Tibial nerve (tissue), 4 donors: ENCODE results near the gene RAB40B. TPM values are rescaled to one million over a fixed set of nuclear protein-coding genes. Genes with fewer than 3 reads are reported as not detected.

Experiments used
- DNase-seq, 2 donors: peaks; one replicate each; pipeline ENCODE4 v3.0.0-alpha.2; 2019; ENCODE audit warnings: low spot score in 2 of 2
- H3K27ac ChIP-seq, 4 donors: fragments of 200-600 bp; sonication (generic) in 3 of 4; one replicate each; pipeline ENCODE4 v1.5.1; 2017 to 2019; ENCODE audit warnings: mild to moderate bottlenecking in 1 of 4
- H3K27me3 ChIP-seq, 2 donors: fragments of 200-600 bp; sonication (generic) in 1 of 2; one replicate each; pipeline versions ENCODE4 v1.5.1 to v1.6.0; 2017 to 2019
- H3K36me3 ChIP-seq, 3 donors: fragments of 200-600 bp; sonication (generic); one replicate each; pipeline ENCODE4 v1.5.1; 2018 to 2019
- H3K4me1 ChIP-seq, 4 donors: fragments of 200-600 bp; sonication (generic) in 3 of 4; one replicate each; pipeline ENCODE4 v1.5.1; 2017 to 2019
- H3K4me3 ChIP-seq, 4 donors: fragments of 200-600 bp; sonication (generic) in 3 of 4; one replicate each; pipeline ENCODE4 v1.5.1; 2017 to 2019; ENCODE audit warnings: mild to moderate bottlenecking in 1 of 4, moderate library complexity in 1 of 4
- H3K9me3 ChIP-seq, 4 donors: fragments of 200-600 bp; sonication (generic) in 3 of 4; one replicate each; pipeline ENCODE4 v1.5.1; 2017 to 2019
- EP300 ChIP-seq, 2 donors: sonication (generic); formaldehyde crosslinking; IDR thresholded peaks; one replicate each; pipeline ENCODE4 v1.6.1; 2017; ENCODE audit warnings: antibody characterized with exemption in 2 of 2, mild to moderate bottlenecking in 1 of 2
- POLR2A ChIP-seq, 2 donors: fragments of 450-650 bp; IDR thresholded peaks; one replicate each; pipeline ENCODE4 v1.6.1; 2017; ENCODE audit warnings: antibody characterized with exemption in 2 of 2, mild to moderate bottlenecking in 2 of 2, moderate library complexity in 2 of 2
- WGBS, 2 donors: methylation state at CpG; one replicate each; pipeline ENCODE4 v1.1.5; 2018; 5-methylcytosine and 5-hydroxymethylcytosine counted together
- total RNA-seq, 4 donors: library from RNA; depleted of rRNA; stranded (reverse); fragments of >200 nt; gene quantifications; one replicate each; pipeline ENCODE4 v1.1.0, GENCODE V29; 2016
- TF ChIP-seq, protein P1 (sequence below), 5 experiments: fragments of 200-600 bp in 3 of 5; fragments of 450-650 bp in 2 of 5; sonication (generic) in 3 of 5; IDR thresholded peaks; one replicate each; pipeline ENCODE4 v1.5.1; 2016 to 2019; ENCODE audit warnings: antibody characterized with exemption in 5 of 5, mild to moderate bottlenecking in 3 of 5, moderate library complexity in 2 of 5

Gene RAB40B
- total RNA-seq, 4 donors from 2014 or later, result 27.3 to 39.0 (median 36.7) TPM

DNA sequence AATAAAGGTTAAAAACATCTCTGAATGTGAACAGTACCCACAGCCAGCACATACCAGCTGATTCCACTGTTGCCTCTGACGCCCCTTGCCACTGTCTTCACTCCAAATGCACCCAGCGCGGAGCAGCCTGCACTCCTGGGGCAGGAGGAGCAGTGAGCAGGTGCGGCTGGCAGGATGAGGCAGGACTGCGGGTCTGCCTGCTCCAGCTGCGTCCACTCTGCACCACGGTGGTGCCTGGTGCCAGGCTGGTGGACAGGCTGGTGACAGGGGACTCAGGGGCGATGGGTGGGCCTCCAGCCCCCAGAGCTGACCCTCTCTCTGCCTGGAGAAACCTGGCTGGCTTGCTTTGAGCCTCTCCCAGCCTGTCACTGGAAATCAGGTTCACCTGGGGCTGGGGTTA, 9.4 kb downstream of the RAB40B start:
- DNase-seq, result no peak
- Histone ChIP-seq H3K27me3 (no peaks in the 10 kb centered on the region), H3K36me3 (peaks cover 0 to 11% (median 0%) of the 10 kb centered on the region in 3 donors), H3K27ac (peak overlapping the region in 3 of 4 donors; percentile 15 to 38 (median 21)), H3K4me3 (no peak overlapping the region), H3K9me3 (peaks cover 0 to 2% (median 0%) of the 10 kb centered on the region in 4 donors), H3K4me1 (peaks cover 0 to 13% (median 7%) of the 10 kb centered on the region in 4 donors)
- 85 to 91% methylated on average over 8 of the region's 8 CpGs for WGBS, 2 donors
- TF ChIP-seq, protein P1, sequence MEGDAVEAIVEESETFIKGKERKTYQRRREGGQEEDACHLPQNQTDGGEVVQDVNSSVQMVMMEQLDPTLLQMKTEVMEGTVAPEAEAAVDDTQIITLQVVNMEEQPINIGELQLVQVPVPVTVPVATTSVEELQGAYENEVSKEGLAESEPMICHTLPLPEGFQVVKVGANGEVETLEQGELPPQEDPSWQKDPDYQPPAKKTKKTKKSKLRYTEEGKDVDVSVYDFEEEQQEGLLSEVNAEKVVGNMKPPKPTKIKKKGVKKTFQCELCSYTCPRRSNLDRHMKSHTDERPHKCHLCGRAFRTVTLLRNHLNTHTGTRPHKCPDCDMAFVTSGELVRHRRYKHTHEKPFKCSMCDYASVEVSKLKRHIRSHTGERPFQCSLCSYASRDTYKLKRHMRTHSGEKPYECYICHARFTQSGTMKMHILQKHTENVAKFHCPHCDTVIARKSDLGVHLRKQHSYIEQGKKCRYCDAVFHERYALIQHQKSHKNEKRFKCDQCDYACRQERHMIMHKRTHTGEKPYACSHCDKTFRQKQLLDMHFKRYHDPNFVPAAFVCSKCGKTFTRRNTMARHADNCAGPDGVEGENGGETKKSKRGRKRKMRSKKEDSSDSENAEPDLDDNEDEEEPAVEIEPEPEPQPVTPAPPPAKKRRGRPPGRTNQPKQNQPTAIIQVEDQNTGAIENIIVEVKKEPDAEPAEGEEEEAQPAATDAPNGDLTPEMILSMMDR (IDR thresholded peaks at IDR 0.05), result no peak
- no peak for TF ChIP-seq EP300 (IDR thresholded peaks at IDR 0.05)
- no peak for TF ChIP-seq POLR2A (IDR thresholded peaks at IDR 0.05)

DNA sequence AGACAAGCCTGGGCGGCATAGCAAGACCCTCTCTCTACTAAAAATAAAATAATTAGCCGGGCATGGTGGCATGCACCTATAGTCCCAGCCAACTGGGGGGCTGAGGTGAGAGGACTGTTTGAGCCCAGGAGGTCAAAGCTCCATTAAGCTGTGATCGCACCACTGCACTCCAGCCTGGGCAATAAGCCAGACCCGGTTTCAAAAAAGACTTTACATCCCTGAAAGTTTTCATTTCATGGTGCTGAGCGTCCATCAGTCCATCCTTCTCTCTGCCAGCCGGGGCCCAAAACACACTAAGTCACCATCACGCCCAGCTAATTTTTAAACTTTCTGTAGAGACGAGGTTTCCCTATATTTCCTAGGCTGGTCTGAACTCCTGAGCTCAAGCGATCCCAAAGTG, 10.6 kb downstream of the RAB40B start:
- TF ChIP-seq EP300 (IDR thresholded peaks at IDR 0.05) (no peak), POLR2A (IDR thresholded peaks at IDR 0.05) (no peak)
- TF ChIP-seq, protein P1 (IDR thresholded peaks at IDR 0.05), result no peak
- WGBS, 2 donors, result 85 to 94% methylated on average over 7 to 9 of the region's 9 CpGs

DNA sequence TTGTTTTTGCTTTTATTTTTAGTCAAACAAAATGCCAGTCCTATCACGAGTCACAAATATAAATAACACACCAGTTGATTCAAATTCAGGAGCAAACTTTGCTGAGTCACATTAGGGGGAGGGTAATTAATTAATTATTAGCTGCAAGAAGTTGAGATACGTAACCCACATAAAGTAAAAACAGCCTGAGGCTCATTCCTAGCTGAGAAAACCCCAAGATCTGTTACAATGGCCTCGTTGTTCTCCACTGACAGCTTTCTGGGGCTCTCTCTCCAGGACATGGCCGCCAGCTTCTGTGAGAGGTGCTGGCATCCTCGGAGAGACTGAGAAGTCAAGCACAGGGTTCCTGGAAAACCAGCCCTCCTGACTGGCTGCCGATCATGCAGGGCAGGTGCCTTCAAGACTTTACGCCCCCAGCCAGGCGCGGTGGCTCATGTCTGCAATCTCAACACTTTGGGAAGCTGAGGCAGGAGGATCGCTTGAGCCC, 11.1 kb downstream of the RAB40B start:
- 42 to 55% methylated on average over 8 to 10 of the region's 10 CpGs for WGBS, 2 donors
- TF ChIP-seq EP300 (IDR thresholded peaks at IDR 0.05) (no peak), POLR2A (IDR thresholded peaks at IDR 0.05) (no peak)
- TF ChIP-seq, protein P1 (IDR thresholded peaks at IDR 0.05), result no peak
- peaks cover 0 to 13% (median 7%) of the 10 kb centered on the region in 4 donors for H3K4me1 ChIP-seq
- H3K27me3 ChIP-seq, result no peaks in the 10 kb centered on the region
- peaks cover 0 to 4% (median 0%) of the 10 kb centered on the region in 3 donors for H3K36me3 ChIP-seq
- DNase-seq, result no peak
- H3K9me3 ChIP-seq, result peaks cover 0 to under 1% (median 0%) of the 10 kb centered on the region in 4 donors
- no peak overlapping the region for H3K4me3 ChIP-seq
- H3K27ac ChIP-seq, result peak overlapping the region; percentile 32 to 75 (median 68)

More for the DNA sequence above, 10.6 kb downstream of the RAB40B start:
- Histone ChIP-seq H3K9me3 (no peaks in the 10 kb centered on the region), H3K27me3 (no peaks in the 10 kb centered on the region), H3K36me3 (peaks cover 0 to 4% (median 0%) of the 10 kb centered on the region in 3 donors), H3K4me1 (peaks cover 0 to 13% (median 7%) of the 10 kb centered on the region in 4 donors), H3K27ac (peak overlapping the region in 3 of 4 donors; percentile 19 to 75 (median 69)), H3K4me3 (no peak overlapping the region)
- no peak for DNase-seq

DNA sequence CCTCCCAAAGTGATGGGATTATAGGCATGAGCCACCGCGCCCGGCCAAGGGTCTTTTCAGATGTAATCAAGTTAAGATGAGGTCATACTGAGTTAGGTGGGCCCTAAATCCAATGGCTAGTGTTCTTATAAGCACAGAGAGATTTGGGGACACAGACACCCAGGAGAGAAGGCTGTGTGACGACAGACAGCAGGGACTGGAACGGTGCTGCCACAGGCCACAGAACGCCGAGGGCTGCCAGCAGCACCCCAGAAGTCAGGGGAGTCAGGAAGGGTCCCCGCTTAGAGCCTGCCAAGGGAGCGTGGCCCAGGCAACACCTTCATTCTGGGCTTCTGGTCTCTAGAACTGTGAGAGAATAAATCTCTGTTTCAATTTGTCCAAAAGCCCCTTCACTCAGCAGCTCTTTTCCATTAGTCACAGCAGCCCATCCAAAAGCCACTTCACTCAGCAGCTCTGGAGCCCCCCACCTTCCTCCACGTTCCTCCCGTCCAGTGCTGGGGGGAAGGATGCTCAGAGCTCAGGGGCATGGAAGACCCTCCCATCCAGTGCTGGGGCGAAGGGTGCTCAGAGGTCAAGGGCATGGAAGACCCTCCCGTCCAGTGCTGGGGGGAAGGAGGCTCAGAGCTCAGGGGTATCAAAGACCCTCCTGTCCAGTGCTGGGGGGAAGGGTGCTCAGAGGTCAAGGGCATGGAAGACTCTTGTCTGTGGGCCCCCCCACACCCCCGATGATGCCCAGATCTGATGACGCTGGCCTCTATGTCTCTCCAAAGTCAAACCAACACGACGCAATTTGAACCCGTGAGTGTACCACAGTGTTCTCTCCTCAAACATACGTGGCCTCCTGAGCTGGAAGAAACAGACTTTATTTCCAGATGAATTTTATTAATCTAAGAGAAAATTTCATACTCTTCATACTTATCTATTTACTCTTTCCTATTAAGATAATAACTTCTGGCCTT, 11.9 kb downstream of the RAB40B start:
- peak overlapping the region; percentile 32 to 75 (median 68) for H3K27ac ChIP-seq
- 73 to 77% methylated on average over 19 of the region's 19 CpGs for WGBS, 2 donors

More for the DNA sequence above, 11.9 kb downstream of the RAB40B start:
- DNase-seq, result no peak
- Histone ChIP-seq H3K4me1 (peaks cover 0 to 13% (median 5%) of the 10 kb centered on the region in 4 donors), H3K4me3 (no peak overlapping the region), H3K36me3 (peaks cover 0 to 7% (median 0%) of the 10 kb centered on the region in 3 donors), H3K9me3 (peaks cover 0 to 8% (median under 1%) of the 10 kb centered on the region in 4 donors), H3K27me3 (no peaks in the 10 kb centered on the region)
- TF ChIP-seq EP300 (IDR thresholded peaks at IDR 0.05) (no peak), POLR2A (IDR thresholded peaks at IDR 0.05) (no peak)
- TF ChIP-seq, protein P1 (IDR thresholded peaks at IDR 0.05), result no peak
